GM20000 (cell line): Measurements from ENCODE around the gene HESX1.

Experiments used
- DNase-seq: peaks from one replicate; pipeline ENCODE4 v3.0.0; 2012; ENCODE audit warnings: low spot score
- TF ChIP-seq, protein P1 (sequence below): IDR thresholded peaks from 2 replicates; pipeline ENCODE4 v1.5.1; 2012; ENCODE audit warnings: mild to moderate bottlenecking, control low read depth; ENCODE audit errors: extremely low read depth, missing control alignments

HESX1 gene

DNA sequence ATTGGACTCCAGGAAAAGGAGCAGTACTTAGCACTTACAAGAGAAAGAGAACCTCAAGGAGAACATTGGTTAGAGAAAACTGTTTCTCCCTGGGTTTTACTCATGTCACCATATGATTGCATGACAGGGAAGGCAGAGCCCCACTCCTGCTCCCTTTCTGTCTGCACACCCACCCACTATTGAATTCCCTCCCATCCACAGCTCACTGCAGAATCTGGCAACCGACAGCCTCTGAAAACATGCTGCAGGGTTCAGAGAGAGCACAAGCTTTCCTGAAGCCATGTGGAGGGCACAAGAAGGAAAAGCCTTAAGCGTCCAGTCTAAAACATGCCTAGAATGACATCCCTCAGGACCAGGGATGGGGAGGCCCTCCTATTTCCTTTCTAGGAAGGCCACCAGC is 31.6 kb downstream of the HESX1 start:
- no peak for DNase-seq
- TF ChIP-seq, protein P1, sequence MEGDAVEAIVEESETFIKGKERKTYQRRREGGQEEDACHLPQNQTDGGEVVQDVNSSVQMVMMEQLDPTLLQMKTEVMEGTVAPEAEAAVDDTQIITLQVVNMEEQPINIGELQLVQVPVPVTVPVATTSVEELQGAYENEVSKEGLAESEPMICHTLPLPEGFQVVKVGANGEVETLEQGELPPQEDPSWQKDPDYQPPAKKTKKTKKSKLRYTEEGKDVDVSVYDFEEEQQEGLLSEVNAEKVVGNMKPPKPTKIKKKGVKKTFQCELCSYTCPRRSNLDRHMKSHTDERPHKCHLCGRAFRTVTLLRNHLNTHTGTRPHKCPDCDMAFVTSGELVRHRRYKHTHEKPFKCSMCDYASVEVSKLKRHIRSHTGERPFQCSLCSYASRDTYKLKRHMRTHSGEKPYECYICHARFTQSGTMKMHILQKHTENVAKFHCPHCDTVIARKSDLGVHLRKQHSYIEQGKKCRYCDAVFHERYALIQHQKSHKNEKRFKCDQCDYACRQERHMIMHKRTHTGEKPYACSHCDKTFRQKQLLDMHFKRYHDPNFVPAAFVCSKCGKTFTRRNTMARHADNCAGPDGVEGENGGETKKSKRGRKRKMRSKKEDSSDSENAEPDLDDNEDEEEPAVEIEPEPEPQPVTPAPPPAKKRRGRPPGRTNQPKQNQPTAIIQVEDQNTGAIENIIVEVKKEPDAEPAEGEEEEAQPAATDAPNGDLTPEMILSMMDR = no peak

DNA sequence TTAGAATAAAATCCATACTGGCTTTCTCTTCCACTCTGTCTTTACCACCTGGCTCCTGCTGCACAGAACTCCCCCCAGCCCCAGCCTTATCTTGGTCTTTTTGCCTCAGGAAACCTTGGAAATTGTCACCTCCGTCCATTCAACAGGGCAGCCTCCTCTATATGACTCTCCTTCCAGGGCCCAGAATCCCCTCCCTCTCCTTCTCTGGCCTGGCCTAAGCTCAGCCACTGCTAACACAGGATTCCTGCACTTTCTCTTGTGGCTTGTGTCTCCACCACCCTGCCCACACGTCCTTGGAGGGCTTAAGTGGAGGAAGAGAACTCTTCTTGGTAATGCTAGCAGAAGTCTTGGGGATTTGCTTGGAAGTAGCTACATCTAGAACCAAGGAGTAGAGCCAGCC is 33.1 kb downstream of the HESX1 start:
- DNase-seq = no peak
- TF ChIP-seq, protein P1 = no peak

DNA sequence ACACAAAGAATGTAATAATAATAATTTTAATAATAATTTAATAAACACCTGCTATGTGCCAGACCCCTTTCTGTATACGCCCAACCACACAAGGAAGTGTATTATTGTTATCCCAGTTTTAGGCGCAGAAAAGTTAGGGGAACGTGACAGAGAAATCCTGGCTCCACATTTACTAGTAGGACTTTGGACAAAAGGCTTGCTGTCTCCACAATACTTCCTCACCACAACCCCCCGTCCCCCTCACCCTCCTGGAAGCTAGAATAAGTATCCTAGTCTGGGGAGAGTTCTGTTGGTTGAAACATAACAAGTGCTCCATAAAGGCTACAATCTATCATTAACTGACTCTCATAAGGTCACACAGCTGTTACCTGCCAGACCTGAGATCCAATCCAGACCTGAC is 34.1 kb downstream of the HESX1 start:
- no peak for DNase-seq
- TF ChIP-seq, protein P1 = no peak

DNA sequence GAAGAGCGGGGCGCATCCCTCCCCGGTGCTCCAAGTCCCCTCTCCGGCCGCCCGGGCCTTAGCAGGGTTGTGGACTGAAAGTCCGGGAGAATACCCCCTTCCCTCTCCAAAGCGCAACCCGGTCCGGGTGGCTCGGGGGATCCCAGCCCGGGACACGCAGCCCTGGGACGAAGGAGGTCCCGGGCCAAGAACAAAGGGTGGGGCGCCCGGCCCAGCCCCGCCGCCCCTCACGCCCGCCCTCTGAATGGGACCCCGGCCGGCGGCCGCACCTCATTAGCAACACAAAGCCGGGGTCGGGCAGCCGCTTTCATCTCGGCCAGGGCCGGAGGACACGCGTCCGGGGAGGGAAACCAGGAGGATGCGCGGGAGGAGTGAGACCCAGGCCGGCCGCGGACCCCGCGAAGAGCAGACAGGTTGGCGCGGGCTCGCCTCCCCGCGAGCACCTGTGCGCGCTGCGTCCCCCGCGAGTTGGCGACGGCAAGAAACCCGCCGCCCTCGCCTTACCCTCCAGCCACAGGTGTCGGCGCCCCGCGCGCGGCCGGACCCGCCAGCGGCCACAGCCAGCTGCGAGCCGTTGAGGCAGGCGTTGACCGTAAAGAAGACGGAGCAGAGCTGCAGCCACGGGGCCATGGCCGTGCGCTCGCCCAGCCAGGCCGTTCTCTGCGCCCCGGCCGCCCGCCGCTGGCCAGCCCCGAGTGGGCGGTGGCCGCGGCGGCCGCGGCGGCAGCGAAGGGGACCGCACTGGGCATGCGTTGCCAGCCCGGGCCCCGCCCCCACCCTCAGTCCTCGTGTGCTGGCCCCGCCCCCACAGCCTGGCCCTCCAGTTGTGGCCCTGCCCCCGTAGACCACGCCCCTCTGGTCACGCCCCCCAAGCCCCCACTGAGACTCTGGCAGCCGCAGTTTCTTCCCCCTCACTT is 34.9 kb downstream of the HESX1 start, which contains the start of gene IL17RD:
Gene IL17RD, minus strand, starts transcription at position 697 of the 917 bp plus-strand sequence. Its CDS starts 67 bp downstream, at position 630.
- DNase-seq = peak; percentile 91
- TF ChIP-seq, protein P1 = no peak

DNA sequence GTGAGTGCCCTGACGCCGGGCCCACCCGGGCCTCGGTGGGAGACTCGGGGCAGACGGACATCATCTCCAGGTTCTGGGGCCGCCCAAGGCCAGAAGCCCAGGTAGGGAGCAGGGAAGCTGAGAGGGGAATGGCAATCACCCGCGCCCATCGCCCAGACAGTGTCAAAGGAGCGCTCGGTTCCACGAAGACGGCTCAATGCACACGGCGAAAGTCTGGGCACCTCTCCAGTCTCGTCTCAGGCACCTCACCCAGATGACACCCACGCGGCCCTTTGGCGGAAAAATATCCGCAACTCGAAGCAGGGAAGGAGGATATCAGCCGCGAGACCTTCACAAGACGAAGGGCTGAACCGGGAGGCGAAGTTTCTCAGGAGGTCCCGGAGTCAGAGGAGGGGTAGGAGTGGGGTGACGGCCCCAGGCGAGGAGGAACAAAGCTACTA is 35.5 kb downstream of the HESX1 start:
- no peak for DNase-seq
- TF ChIP-seq, protein P1 = no peak

DNA sequence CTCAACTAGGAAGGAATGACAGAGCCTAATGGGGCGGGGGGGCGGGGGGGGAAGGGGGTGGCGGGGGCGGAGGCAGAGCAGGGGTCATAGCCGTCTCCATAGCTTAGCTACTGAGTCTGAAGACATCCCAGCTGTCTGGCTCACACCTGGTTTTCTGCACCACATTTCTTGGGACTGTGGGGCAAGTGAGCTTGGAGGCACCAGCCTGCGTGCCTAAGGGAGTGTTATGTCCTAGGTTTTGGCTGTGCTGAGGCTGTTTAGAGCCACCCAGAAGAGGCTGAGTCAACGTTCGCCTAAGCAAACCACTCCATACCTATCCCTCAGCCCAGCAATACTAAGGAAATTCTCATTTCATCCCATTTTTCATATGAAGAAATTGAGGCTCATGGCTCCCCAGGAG is 36.0 kb downstream of the HESX1 start:
- TF ChIP-seq, protein P1 = no peak
- DNase-seq = no peak

DNA sequence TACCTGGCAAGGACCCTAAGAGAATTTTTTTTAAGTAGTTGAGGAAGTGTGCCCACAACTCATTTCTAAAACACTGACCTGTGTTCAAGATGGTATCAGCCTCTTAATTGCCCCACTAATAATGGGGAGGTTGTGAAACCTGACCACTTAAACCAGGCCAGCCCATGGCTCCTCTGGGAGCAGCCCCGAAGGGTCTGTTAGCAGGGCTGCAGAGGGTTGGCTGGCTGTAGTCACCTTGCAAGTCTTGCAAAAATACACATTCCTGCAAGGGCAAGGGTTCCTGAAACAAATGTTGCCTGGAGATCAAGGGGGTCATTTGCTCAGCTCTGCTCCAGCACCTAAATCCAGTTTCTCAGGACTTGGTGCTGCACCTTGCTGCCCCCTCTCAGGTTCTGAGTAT is 37.9 kb downstream of the HESX1 start:
- DNase-seq = no peak
- TF ChIP-seq, protein P1 = no peak
